DND-41 (cell line): ENCODE measurements around the gene TP53I3.

Source experiments
- EZH2 ChIP-seq: IDR thresholded peaks from 3 replicates; pipeline ENCODE4 v1.6.1; 2012; ENCODE audit warnings: borderline replicate concordance, low read depth, mild to moderate bottlenecking, moderate library complexity, low read length, inconsistent platforms; ENCODE audit not compliant: severe bottlenecking
- TF ChIP-seq, protein P1 (sequence below): IDR thresholded peaks from 2 replicates; pipeline ENCODE4 v1.5.1; 2012; ENCODE audit warnings: borderline replicate concordance, low read length, moderate library complexity, mild to moderate bottlenecking; ENCODE audit not compliant: poor library complexity, severe bottlenecking; ENCODE audit errors: extremely low read depth

DNA sequence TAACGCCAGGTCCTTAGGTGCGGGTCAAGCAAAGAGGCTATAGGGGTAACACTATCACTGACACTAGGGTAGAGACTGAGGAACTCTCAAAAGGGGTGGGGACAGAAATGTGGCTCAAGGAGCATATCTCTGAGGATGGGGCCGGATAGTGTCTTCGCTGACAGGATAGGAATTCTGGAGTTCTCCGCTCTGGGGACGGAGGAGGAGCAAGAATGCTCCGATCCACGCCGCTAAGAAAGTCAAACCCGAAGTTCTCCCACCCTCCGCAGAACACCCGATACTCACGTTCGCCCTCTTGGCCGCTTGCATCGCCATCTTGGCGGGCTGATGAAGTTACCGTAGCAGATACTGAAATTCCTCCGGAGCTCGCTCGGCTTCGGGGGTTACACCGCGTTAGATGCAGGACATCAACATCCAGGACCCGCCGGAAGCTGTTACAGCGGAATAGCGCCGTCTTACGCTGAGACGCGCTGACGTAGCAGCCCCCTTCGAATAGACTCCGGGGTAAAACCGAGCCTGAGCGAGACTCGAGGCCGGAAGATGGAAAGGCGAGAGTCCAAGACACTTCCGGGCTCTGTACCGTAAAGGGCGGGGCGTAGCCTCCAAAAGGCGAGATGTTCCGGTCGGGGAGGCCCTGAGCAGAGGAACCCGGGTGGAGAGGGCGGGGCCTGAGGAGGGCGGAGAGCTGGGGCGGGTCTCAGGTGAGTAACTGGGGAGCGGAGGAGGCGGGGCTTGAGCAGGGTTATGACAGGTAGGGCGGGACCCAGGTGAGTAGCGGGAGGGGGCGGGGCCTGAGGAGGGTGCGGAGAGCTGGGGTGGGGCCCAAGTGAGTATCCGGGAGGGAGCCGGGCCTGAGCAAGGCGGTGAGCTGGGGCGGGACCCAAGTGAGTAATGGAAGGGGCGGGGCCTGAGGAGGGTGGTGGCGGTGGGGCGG lies 8.5 kb downstream of the TP53I3 start, which contains the start of gene SF3B6:
- TF ChIP-seq, protein P1, sequence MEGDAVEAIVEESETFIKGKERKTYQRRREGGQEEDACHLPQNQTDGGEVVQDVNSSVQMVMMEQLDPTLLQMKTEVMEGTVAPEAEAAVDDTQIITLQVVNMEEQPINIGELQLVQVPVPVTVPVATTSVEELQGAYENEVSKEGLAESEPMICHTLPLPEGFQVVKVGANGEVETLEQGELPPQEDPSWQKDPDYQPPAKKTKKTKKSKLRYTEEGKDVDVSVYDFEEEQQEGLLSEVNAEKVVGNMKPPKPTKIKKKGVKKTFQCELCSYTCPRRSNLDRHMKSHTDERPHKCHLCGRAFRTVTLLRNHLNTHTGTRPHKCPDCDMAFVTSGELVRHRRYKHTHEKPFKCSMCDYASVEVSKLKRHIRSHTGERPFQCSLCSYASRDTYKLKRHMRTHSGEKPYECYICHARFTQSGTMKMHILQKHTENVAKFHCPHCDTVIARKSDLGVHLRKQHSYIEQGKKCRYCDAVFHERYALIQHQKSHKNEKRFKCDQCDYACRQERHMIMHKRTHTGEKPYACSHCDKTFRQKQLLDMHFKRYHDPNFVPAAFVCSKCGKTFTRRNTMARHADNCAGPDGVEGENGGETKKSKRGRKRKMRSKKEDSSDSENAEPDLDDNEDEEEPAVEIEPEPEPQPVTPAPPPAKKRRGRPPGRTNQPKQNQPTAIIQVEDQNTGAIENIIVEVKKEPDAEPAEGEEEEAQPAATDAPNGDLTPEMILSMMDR, result no peak
- TF ChIP-seq EZH2, result no peak
